KMS-11 (cell line): ENCODE data around the gene SNAPIN.

Source experiments
- H2AFZ ChIP-seq: fragments of 200-600 bp; sonication (generic); 2 replicates; pipeline ENCODE4 v1.6.1; 2016; ENCODE audit warnings: antibody characterized with exemption, mixed run types, low read depth
- H3K27ac ChIP-seq: fragments of 200-600 bp; sonication (generic); 2 replicates; pipeline ENCODE4 v1.6.1; 2016; ENCODE audit warnings: mild to moderate bottlenecking, mixed run types
- H3K27me3 ChIP-seq: fragments of 200-600 bp; sonication (generic); 2 replicates; pipeline ENCODE4 v1.6.1; 2017; ENCODE audit warnings: mild to moderate bottlenecking, low read depth, mixed run types, moderate library complexity; ENCODE audit not compliant: insufficient read depth
- H3K36me3 ChIP-seq: fragments of 200-600 bp; sonication (generic); 2 replicates; pipeline ENCODE4 v1.6.1; 2017; ENCODE audit warnings: mild to moderate bottlenecking, mixed run types; ENCODE audit not compliant: insufficient read depth
- H3K4me1 ChIP-seq: fragments of 200-600 bp; sonication (generic); 2 replicates; pipeline ENCODE4 v1.6.1; 2016; ENCODE audit warnings: mild to moderate bottlenecking, low read depth, mixed run types; ENCODE audit not compliant: poor library complexity, severe bottlenecking
- H3K4me2 ChIP-seq: fragments of 200-600 bp; sonication (generic); 2 replicates; pipeline ENCODE4 v1.7.0; 2016; ENCODE audit warnings: mild to moderate bottlenecking, mixed run types
- H3K4me3 ChIP-seq: fragments of 200-600 bp; sonication (generic); IDR thresholded peaks from 2 replicates; pipeline ENCODE4 v1.6.1; 2017; ENCODE audit warnings: low read depth, low read length, mixed read lengths; ENCODE audit not compliant: insufficient read depth
- H3K79me2 ChIP-seq: fragments of 200-600 bp; sonication (generic); 2 replicates; pipeline ENCODE4 v1.6.1; 2016; ENCODE audit warnings: low read depth, mixed run types; ENCODE audit not compliant: insufficient read depth
- H3K9ac ChIP-seq: fragments of 200-600 bp; sonication (generic); 2 replicates; pipeline ENCODE4 v1.6.1; 2016; ENCODE audit warnings: mild to moderate bottlenecking, mixed run types
- H4K20me1 ChIP-seq: fragments of 200-600 bp; sonication (generic); 2 replicates; pipeline ENCODE4 v1.6.1; 2016; ENCODE audit warnings: mild to moderate bottlenecking, mixed run types; ENCODE audit not compliant: insufficient read depth
- TF ChIP-seq, protein P1 (sequence below): fragments of 200-600 bp; sonication (generic); conservative IDR thresholded peaks from 2 replicates; pipeline ENCODE4 v1.6.1; 2017; ENCODE audit warnings: low read depth, mild to moderate bottlenecking, antibody characterized with exemption, low read length, moderate library complexity, mixed read lengths

SNAPIN gene

DNA sequence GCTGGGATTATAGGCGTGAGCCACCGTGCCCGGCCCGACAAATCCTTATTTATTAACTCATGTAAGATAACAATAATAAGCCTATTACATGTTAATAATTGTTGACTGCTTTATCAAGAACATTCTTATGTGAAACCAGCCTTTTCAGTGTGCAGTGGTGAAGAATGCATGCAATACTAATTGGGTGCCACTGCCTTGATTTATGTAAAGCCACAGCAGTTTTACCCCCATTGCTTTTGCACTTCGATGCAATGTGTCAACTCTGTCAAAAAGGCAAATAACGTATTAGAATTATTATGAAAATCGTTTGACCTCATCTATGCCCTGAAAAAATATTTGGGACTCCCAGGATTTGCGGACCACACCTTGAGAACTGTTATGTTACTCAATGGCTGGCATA, 38.2 kb downstream of the SNAPIN start:
- H3K4me1 ChIP-seq, result no peaks in the 10 kb centered on the region
- H3K27me3 ChIP-seq, result no peaks in the 10 kb centered on the region
- H3K36me3 ChIP-seq, result no peaks in the 10 kb centered on the region
- no peaks in the 10 kb centered on the region for H3K79me2 ChIP-seq
- H3K9ac ChIP-seq, result no peak overlapping the region
- TF ChIP-seq, protein P1, sequence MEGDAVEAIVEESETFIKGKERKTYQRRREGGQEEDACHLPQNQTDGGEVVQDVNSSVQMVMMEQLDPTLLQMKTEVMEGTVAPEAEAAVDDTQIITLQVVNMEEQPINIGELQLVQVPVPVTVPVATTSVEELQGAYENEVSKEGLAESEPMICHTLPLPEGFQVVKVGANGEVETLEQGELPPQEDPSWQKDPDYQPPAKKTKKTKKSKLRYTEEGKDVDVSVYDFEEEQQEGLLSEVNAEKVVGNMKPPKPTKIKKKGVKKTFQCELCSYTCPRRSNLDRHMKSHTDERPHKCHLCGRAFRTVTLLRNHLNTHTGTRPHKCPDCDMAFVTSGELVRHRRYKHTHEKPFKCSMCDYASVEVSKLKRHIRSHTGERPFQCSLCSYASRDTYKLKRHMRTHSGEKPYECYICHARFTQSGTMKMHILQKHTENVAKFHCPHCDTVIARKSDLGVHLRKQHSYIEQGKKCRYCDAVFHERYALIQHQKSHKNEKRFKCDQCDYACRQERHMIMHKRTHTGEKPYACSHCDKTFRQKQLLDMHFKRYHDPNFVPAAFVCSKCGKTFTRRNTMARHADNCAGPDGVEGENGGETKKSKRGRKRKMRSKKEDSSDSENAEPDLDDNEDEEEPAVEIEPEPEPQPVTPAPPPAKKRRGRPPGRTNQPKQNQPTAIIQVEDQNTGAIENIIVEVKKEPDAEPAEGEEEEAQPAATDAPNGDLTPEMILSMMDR, result no peak
- H4K20me1 ChIP-seq, result no peaks in the 10 kb centered on the region
- H3K4me3 ChIP-seq, result no peak overlapping the region
- H3K27ac ChIP-seq, result no peak overlapping the region
- H2AFZ ChIP-seq, result no peak overlapping the region
- H3K4me2 ChIP-seq, result no peak overlapping the region

DNA sequence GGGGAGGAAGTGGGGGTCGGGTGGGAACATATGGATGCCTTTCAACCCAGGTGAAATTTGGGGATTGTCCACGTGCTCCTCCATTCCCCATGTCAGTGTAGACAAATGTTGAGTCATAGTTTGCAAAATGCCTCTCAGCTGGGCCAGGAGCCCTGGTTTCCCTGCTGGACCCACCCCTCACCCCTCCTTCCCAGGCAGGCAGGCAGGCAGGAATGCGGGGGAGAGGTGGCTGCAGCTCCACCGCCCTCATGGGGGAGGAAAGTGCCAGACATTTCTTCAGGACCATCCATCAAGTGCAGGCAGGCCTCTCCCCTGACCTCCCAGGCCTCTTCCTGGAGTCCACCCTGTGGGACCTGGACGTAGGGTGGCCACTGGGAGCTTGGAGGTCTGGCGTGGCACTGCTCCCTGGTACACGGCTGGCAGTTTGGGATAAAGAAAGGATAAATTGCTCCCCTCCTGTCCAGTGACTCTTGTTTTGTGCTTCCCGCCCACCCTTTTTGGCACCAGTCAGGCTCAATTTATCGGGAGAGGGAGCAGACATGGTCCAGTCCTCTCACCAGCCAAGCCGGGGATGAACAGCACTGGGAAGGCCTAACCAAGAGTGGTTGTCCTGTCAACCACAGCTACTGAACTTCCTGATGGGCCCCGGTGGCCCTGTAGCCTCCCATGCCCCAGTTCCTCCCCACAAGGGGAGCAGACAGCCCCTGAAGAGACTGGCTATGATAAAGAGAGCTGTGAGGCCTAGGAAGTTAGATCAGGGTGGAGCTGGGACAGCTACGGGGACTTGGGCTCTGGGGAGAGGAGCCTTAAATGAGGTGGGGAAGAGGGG, 38.9 kb downstream of the SNAPIN start:
- Histone ChIP-seq H3K79me2 (no peaks in the 10 kb centered on the region), H3K27ac (no peak overlapping the region), H4K20me1 (no peaks in the 10 kb centered on the region), H3K27me3 (no peaks in the 10 kb centered on the region), H3K4me2 (no peak overlapping the region), H3K4me3 (no peak overlapping the region), H3K9ac (no peak overlapping the region), H2AFZ (no peak overlapping the region), H3K36me3 (no peaks in the 10 kb centered on the region), H3K4me1 (no peaks in the 10 kb centered on the region)
- TF ChIP-seq, protein P1, result no peak

DNA sequence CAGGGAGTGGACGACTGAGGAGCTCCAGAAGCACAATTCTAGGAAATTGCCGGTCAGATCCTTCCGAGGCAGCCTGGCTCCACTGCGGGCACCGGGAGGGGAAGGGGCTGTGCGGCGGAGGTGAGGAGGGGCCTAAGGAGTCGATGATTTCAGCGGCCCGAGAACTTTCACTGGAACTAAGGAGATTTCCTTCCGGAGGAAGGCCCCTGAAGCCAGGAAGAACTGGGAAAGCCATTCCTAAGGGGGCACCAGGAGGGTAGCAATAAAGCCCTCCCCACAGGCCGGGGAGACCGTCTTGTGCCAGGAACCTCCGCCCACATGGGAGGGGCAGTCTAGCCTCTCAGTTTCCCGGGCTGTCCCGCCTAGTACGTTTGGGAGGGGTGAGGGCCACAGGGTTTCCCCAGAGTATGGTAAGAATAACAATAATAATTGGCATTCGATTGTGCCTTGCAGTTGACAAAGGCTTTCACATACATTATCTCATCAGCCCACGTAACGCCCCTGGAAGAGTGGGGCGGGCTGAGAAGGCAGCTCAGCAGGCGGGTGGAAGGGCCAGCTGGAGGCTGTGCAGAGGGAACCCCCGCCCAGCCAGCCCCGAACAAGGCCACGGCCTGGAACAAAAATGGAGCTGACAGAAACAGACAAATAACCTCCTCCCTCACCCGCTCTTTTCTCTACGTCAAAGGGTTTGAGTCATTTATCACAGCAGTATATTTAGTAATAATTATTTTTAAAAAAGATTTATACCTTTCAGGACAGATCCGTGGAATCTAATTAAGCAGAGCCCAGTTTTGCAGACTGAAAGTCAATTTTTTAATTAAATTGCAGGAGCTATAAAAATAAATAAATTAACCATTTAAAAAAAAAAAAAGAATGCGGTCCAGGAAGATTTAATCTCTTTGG, 39.8 kb downstream of the SNAPIN start:
- H4K20me1 ChIP-seq, result no peaks in the 10 kb centered on the region
- no peak overlapping the region for H3K4me3 ChIP-seq
- no peaks in the 10 kb centered on the region for H3K4me1 ChIP-seq
- no peaks in the 10 kb centered on the region for H3K36me3 ChIP-seq
- no peak overlapping the region for H3K27ac ChIP-seq
- no peak overlapping the region for H2AFZ ChIP-seq
- TF ChIP-seq, protein P1, result no peak
- H3K4me2 ChIP-seq, result no peak overlapping the region
- H3K79me2 ChIP-seq, result no peaks in the 10 kb centered on the region
- no peak overlapping the region for H3K9ac ChIP-seq
- no peaks in the 10 kb centered on the region for H3K27me3 ChIP-seq

DNA sequence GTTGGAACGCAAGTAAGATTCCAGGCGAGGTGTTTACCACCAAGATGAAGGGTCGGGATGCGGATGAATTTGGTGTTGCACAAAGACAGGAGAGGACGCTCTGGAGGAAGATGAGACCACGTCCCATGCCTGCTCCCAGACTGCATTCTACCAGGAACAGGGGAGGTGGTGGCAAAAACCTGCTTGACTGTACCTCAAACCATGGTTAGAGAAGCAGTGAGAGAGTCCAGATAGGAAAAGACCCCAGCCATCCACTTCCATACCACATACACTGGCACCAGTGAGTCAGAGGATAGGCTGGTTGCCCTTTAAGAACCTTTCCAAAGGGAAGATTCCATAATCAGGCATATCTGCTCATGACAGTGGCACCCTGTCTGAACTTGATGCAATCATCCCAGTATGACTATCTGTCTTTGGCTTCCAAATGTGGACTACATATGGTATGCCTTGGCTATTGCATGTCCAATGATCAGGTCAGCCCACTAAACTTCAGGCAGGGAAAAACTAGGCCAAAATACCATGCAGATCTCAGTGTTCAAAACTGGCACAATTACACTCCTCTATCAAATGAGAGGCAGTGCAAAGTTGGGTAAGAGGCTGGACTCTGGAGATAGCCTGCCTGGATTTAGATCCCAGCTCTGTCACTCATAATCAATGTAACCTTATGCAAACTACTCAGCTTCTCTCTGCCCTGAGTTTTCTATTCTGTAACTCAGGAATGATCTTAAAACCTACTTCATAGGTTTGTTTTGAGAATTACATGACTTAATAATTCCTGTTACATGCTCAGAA, 40.6 kb downstream of the SNAPIN start:
- TF ChIP-seq, protein P1, result no peak
- H3K4me2 ChIP-seq, result no peak overlapping the region
- no peaks in the 10 kb centered on the region for H3K79me2 ChIP-seq
- no peaks in the 10 kb centered on the region for H3K4me1 ChIP-seq
- no peaks in the 10 kb centered on the region for H3K27me3 ChIP-seq
- H3K9ac ChIP-seq, result no peak overlapping the region
- H2AFZ ChIP-seq, result no peak overlapping the region
- no peaks in the 10 kb centered on the region for H3K36me3 ChIP-seq
- no peak overlapping the region for H3K27ac ChIP-seq
- no peak overlapping the region for H3K4me3 ChIP-seq
- no peaks in the 10 kb centered on the region for H4K20me1 ChIP-seq
